Measurements from ENCODE around the gene DAB2. TPM values are rescaled to one million over a fixed set of nuclear protein-coding genes. Genes with fewer than 3 reads are reported as not detected.
"Not testable (repeated sequence)": the region's sequence is repeated elsewhere in the genome, so short reads cannot be mapped to it uniquely, and the experiment has no call there.

Gene DAB2
- total and polyA plus RNA-seq, 12 donors, result 6.5 to 64.7 (median 22.3) TPM

- no peak for DNase-seq
- Histone ChIP-seq H3K4me3 (no peak overlapping the region), H3K9me3 (no peaks in the 10 kb centered on the region), H3K27me3 (no peaks in the 10 kb centered on the region), H3K27ac (no peak overlapping the region), H3K36me3 (peaks cover 0 to 41% (median 0%) of the 10 kb centered on the region in 9 donors), H3K4me1 (peaks cover 0 to 76% (median 36%) of the 10 kb centered on the region in 9 donors)
- WGBS, 2 donors, result 82 to 91% methylated on average over 1 of the region's 1 CpG
- TF ChIP-seq, protein P1, sequence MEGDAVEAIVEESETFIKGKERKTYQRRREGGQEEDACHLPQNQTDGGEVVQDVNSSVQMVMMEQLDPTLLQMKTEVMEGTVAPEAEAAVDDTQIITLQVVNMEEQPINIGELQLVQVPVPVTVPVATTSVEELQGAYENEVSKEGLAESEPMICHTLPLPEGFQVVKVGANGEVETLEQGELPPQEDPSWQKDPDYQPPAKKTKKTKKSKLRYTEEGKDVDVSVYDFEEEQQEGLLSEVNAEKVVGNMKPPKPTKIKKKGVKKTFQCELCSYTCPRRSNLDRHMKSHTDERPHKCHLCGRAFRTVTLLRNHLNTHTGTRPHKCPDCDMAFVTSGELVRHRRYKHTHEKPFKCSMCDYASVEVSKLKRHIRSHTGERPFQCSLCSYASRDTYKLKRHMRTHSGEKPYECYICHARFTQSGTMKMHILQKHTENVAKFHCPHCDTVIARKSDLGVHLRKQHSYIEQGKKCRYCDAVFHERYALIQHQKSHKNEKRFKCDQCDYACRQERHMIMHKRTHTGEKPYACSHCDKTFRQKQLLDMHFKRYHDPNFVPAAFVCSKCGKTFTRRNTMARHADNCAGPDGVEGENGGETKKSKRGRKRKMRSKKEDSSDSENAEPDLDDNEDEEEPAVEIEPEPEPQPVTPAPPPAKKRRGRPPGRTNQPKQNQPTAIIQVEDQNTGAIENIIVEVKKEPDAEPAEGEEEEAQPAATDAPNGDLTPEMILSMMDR (IDR thresholded peaks at IDR 0.05), result no peak
- intact Hi-C loops (cut with DNase I), result no loop called here
- no peak for ATAC-seq
These were observed 15.7 kb downstream of the DAB2 start for GRCh38 chr5:39409033-39409432.

DNA sequence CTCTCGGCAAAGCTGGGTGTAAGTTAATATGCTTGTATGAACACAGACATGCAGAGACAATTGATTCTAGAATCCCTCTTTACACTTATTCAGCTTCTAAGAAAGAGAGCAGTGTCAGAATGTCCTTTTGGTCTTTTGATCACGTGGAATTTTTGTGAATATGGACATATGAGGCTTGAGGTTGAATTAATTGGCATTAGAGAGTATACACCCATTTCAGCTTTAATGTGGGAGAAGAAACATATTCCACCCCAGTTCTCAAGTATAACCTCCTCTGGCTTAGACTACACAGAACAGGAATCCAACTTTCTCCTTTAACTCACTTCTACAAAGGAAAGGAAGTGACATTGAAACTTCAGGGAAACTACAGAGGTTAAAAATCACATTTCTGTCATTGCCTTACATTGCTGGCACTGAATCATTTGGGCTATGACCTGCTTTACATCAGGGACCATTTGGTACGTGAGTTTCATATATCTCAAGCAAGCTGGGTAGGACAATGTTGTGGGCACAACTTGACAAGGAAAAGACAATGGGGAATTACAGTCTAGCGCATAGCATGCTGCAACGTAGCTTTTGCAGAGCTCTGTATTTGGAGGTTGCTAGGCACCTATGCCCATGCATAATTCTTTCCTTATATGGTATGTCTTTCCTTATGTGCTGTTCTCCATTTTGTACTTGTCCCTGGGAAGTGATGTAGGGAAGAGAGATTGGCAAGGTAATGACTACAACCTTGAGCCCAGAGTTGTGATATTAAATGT lies 19.5 kb downstream of the DAB2 start:
- H3K4me1 ChIP-seq, result peaks cover 0 to 62% (median 23%) of the 10 kb centered on the region in 9 donors
- ATAC-seq (peak in 1 of 8 donors; percentile 13), DNase-seq (no peak)
- H3K27ac ChIP-seq, result peak overlapping the region in 1 of 10 donors; percentile 18
- intact Hi-C loops (cut with DNase I), result no loop called here
- TF ChIP-seq, protein P1 (IDR thresholded peaks at IDR 0.05), result no peak
- 65 to 67% methylated on average over 5 of the region's 5 CpGs for WGBS, 2 donors
- H3K27me3 ChIP-seq, result no peaks in the 10 kb centered on the region
- no peak overlapping the region for H3K4me3 ChIP-seq
- H3K9me3 ChIP-seq, result peaks cover 0 to 3% (median 0%) of the 10 kb centered on the region in 11 donors
- H3K36me3 ChIP-seq, result peaks cover 0 to 42% (median 0%) of the 10 kb centered on the region in 9 donors

GRCh38 chr5:39403761-39404160 lies 21.0 kb downstream of the DAB2 start:
- intact Hi-C loops (cut with DNase I); H3K27ac ChIP-seq; ATAC-seq; DNase-seq; H3K4me3 ChIP-seq; H3K27me3 ChIP-seq; H3K9me3 ChIP-seq: not testable (repeated sequence)
- Histone ChIP-seq H3K4me1 (peaks cover 0 to 70% (median 35%) of the 10 kb centered on the region in 9 donors), H3K36me3 (peaks cover 0 to 42% (median 0%) of the 10 kb centered on the region in 9 donors)
- WGBS, 2 donors, result 89 to 97% methylated on average over 3 of the region's 3 CpGs

DNA sequence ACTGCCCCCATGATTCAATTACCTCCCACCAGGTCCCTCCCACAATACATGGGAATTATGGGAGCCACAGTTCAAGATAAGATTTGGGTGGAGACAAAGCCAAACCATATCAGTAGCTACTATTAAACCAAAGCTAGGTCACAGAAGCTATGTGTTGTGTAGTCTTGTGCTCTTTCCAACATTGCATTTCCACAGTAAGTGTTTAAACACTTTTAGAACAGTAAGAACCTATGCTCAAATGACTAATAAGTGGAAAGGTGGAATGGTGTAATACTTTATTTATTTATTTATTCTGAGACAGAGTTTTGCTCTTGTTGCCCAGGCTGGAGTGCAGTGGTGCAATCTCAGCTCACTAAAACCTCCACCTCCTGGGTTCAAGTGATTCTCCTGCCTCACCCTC lies 22.6 kb downstream of the DAB2 start:
- H3K9me3 ChIP-seq; DNase-seq; H3K4me3 ChIP-seq; intact Hi-C loops (cut with DNase I); ATAC-seq; H3K27me3 ChIP-seq: not testable (repeated sequence)
- peaks cover 0 to 72% (median 32%) of the 10 kb centered on the region in 9 donors for H3K4me1 ChIP-seq
- peaks cover 0 to 37% (median 0%) of the 10 kb centered on the region in 9 donors for H3K36me3 ChIP-seq
- peak overlapping the region in 1 of 10 donors; percentile 8 for H3K27ac ChIP-seq

DNA sequence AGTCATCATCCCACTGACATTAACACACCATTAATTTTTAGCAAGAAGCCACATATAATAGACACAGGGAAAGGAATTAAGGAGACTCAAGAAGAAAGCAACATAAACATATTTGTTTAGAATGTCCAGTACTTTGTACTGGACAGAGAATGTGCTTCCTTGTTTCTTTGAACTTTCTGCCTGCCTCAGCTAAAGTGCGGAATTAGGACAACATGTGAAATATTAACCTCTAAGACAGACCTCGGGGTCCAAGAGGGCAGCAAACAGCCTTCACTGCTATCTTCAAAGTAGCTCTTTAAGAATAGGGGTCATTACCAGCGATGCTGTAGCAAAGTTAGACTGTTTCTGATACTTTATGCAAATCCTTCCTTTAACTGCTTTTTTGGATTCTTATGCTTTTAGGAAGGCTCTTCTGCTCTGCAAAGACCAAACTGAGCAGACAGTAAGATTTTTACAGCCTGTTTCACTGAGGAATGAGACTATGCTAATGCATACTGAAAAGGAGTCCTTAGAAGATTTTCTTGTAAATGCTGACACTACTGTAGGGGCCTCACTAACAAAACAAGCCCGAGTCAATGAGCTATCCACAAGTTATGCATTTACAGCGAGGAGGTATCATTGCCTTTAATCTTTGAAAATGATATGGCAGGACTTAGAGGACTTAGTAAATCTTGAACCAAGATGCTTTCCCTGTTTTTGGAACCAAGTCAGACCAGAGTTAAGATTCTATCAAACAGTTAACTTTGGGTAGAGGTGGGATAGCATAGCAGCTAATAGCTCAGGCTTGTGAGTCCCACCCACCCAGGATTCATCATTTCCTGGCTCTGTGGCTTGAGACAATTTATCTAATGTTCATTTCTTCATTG lies 23.8 kb downstream of the DAB2 start:
- 71 to 80% methylated on average over 5 of the region's 5 CpGs for whole genome bisulfite sequencing, 2 donors
- H3K27me3 ChIP-seq, result no peaks in the 10 kb centered on the region

More for the DNA sequence above, 23.8 kb downstream of the DAB2 start:
- intact Hi-C loops (cut with DNase I), result no loop called here
- Histone ChIP-seq H3K9me3 (peaks cover 0 to 3% (median 0%) of the 10 kb centered on the region in 11 donors), H3K27ac (peak overlapping the region in 5 of 10 donors; percentile 46 to 84 (median 80)), H3K4me3 (no peak overlapping the region), H3K36me3 (peaks cover 0 to 40% (median 0%) of the 10 kb centered on the region in 9 donors), H3K4me1 (peaks cover 0 to 68% (median 32%) of the 10 kb centered on the region in 9 donors)
- DNase-seq, result no peak
- ATAC-seq, result peak in 1 of 8 donors; percentile 45
- TF ChIP-seq, protein P1 (IDR thresholded peaks at IDR 0.05), result no peak
